GM21381 (cell line): ENCODE data around the gene MYO1E.
A peak's percentile ranks its signal among the peaks of the same experiment; 100 is the strongest.

ENCODE experiments used
- ATAC-seq: cut with Tn5 transposase; IDR thresholded peaks from one replicate; pipeline ENCODE4 v1.9.1; 2021; ENCODE audit warnings: mild to moderate bottlenecking, moderate library complexity; ENCODE audit not compliant: unreplicated experiment

Gene MYO1E

DNA sequence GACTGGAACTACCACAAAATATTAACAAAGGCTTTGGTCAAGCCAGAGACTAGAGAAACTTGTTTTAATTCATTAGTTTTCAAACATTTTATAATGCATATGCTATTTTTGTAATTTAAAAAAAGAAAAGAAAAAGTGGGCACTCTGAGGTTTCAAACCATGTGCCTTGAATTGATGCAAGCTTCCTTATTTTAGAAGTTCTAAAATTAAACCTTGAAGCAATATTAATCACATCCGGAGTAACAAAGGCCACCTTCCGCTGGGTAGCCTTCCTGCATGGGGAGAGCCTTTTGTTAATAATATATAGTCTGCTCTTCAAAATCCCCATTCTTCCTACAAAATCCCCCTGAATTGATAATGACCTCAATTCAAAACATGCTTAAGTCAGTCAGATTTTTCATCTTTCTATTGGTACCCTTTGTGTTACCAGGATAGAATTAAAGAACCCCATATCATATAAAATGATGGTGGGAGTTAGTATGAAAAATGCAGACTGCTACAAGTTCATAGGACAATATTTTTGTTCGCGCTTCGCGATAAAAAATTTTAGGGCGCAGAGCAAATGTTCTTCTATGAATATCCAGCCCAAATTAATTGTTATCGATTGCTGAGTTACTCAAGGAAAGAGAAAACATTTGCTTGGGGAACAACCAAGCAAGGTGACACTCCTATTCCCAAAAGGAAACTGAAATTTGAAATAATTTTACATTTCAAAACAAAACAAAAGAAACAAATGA, 135.4 kb downstream of the MYO1E start:
- ATAC-seq, result peak; percentile 44

DNA sequence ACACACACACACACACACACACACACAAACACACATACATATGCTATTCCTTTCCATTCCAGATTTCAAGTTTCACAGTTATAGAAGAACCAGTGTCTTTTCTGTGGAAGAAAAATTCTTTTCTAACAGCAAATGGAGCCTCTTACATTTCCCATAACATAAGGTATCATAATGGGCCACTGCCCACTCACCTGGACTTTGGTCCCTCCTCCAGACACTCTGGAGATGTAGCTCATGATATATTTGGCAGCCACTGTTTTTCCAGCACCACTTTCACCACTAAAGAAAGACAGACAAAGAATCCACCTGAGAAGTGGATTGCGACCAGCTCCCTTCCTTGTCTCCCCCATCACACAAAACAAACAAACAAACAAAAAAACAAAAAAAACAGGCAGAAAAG, 136.3 kb downstream of the MYO1E start:
- ATAC-seq, result no peak

DNA sequence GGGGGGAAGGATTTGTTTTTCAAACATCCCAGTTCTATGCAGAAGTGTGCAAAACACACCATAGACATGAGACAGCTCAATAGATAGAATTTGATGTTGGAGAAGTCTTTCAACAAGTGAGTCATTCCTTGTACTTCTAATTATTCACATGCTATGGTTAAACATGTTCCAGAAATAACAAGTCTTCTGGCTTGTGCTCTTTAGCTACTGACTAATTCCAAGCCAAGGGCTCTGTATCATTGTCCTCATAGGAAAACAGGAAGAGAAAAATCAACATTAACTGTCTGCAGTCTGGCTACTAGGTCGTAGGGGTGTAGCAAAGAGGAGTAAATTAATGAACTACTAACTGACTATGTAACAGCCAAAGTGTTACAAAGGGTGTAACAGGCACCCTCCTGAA, 140.2 kb downstream of the MYO1E start:
- ATAC-seq, result no peak

DNA sequence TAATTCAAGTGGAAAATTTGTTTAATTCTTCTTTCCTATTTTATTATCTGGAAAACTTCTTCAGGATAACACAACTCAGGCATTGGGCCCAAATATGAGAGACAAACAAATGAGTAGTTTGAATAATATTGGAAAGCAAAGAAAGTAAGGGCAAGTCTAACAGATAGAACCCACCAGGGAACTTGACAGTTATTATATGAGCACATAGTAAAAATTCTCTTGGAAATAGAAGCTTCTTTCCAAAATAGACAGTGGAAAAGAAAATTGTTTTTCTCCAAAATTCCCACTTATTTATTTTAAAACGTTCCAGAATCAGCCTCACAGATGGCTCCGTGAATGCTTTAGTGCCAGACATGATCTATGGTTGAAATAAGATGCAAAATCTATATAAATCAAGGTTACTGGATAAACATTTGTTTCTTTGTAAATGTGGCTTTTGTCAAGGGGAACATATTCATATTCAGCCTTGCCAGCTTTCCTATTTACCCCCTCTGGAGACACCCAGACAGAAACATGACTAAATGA, 142.1 kb downstream of the MYO1E start:
- ATAC-seq, result no peak

DNA sequence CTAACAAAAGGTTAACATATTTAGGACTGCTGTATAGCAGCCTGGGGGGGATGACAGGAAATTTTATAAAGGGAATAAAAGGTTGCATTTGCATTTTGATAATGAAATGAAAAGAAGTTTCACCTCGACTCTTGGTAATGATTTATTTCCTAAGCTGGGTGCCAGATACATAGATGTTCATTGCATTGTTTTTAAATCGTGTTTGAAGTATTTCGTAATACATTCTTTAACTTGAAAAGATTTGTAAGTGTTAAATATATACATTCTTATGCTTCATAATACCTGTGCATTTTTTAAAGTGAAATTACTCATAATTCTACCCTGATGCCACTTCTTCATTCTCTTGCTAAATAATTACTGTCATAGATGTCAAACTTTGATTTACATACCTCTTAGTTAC, 143.2 kb downstream of the MYO1E start:
- ATAC-seq, result no peak

DNA sequence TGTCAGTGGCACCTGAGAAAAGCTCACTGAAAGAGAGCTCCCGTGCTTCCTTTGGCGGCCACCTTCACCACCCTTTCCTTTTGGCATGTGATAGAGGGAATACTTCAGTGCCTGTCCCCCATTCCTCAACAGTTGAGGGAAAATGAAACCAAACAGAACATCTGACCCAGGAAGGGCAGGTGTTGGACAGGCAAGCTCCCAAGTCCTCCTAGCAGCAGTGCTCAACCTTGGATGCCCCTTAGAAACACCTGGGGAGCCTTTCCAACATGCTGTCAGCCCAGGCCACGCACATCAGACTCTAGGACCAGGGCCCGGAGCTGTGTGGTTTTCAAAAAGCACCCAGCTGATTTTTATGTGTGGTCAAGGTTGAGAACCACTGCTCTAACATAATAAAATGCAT, 143.7 kb downstream of the MYO1E start:
- ATAC-seq, result no peak

DNA sequence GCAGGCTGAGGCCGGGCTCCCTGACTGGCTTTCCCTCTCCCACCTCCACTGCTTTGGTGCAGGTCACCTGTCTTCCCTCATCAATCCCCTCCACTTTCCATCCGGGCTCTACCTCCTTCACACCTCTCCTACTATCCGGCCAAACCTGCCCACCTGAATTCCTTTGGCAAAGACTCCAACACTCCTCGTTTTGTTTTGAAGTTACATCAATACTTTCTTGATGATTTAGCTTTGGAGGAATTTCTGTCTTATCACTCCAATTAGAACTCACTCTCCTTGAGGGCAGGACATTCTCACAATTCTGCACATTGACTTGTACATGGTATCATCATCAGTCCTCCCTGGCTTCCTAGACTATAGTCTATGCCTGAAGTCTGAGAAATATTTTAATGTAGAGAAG, 145.7 kb downstream of the MYO1E start:
- ATAC-seq, result no peak

DNA sequence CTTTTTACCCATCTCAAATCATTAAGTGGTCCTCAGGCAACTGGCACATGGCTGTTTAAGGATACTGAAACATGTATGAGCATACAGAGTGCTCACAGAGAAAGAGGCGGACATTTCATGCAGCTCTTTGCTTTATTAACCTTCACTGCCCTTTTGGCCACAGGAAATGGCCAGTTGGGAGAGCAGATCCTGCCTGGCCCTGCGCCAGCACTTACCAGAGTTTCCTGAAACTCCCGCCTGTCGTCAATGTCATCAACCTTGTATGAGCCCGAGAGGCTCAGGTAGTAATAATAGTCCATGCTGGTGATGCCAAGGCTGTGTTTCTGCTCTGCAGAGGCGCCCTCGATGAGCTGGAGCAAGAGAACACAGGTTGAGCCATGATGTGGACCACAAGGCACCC, 148.2 kb downstream of the MYO1E start:
- no peak for ATAC-seq

DNA sequence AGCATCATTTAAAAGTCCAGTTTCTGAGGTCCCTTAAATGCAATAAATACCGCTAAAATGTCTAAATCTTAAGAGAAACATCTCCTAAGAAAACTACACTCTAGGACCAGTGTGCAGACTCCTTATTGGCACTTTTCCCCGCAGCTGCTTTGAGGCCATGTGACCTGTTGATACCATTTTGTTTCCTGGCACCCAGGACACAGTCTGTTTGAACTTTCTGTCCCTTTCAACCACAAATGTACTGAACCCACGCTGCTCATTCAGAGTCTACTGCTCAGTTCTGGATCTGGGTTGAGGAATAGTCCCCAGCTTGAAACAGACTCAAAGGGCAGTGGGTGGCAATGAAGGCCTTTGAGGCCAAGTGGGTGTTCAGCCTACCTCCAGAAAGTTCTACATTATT, 148.9 kb downstream of the MYO1E start:
- no peak for ATAC-seq

DNA sequence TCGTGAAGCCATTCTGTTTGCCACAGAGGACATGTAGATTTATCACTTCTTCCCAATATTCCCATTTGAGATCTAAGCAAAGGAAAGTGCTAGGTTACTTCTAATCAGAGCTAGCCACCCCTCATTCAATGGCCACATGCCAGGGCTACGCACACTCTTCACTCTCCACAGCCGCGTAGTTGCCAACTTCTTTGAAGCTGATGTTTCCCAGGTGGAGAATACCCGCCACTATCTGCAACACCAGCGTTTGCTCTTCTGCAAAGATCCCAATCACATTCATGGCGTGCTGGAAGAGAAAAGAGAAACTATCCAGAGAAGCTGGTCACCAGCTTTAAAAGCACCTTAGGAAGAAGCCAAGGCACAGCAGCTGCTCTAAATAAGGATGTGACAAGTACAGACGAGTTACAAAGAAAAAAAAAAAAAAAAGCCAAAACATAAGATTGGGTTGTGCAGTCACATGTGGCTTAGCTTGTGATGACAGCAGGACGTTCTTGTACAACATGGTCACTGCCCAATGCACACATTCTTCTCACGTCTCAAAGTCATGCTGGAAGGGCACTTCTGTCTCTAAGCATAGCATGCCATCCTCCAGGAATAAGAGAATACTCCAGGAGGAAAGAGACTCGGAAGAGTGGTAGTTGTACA, 149.6 kb downstream of the MYO1E start:
- ATAC-seq, result no peak

DNA sequence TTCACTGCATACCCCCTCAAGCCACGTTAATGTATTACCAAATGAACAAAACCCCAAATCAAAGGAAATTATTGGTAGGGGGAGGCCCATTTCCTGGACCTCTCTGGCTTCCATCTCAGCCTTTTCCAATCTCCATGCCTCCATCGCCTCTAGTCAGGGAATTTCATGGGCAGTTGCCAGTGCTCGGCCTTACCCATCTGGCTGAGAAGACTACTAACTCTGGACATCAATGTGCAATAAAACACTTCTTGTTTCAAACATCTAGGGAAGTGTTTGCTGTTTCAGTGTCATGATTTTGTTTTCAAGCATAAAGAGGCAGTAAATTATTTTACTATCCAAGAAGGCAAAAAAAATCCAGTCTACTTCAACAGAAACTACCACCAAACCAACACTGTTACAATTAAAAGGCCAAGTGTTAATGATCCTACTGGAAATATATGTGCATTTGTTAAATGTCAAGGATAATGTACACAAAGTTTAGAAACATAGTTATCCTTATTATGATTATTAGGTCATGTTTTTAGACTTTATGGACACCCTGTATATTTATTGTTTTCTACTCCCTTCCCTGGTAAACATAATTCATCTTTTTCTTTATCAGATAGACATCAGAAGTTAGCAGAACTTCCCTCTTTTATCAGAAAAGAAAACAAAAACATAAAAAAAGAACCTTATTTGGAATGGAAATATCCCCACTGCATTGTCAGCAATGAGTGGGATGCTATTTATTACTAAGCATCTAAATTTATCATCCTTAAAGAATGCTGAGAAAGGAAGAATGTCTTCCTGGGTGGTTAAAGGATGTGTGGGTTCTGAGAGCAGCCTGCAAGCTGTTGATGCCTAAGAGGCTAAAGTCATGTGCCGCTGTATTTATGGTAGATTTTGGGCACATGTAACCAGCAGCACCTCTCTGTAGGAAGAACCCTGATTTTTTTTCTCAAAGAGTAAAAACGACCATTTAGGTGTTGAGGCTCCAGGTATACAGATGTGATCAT, 150.9 kb downstream of the MYO1E start:
- ATAC-seq, result no peak

DNA sequence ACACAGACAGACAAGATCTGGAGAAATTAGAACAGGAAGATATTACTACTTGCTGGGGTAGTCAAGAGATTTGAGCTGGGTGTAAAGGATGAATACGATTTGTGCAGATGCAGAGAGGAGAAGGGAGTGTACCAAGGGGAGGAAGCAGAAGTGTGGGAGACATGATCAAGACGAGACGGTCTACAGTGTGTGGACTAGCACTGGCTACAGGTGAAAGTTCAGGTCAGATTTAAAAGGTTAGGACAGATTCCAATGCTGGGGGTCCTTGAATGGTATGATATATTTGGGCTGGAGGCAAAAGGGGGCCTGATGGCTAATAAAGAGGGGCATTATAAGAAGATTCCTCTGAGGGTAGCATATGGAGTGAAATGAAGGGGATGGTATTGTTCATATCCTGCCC, 154.0 kb downstream of the MYO1E start:
- ATAC-seq, result no peak

DNA sequence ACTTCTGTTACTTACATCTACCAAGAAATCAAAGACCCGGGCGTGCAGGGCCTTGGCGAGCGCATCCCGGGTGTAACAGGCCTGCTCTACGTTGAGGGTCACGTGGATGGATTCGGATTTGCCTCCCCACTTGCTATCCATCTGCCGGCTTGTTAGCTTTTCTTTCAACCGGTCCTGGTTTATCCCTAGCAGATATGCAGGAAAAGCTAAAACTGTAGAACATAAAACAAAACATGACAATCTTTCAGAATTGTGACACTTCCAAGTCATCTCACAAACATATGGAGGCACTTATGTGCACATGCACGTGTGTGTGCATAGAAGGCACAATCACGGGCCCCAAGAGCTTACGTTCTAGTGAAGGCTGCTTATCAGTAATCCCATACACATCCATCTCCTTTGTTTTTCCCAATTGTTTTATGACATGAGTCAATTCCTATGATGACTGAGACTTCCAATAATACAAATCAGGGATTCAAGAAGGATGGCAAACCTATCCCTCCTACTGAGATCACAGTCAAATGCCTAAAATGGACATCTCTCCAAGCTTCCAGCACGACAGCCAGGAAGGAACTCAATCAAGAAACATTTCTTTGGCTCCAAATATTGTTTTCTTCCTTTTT, 154.7 kb downstream of the MYO1E start:
- no peak for ATAC-seq

DNA sequence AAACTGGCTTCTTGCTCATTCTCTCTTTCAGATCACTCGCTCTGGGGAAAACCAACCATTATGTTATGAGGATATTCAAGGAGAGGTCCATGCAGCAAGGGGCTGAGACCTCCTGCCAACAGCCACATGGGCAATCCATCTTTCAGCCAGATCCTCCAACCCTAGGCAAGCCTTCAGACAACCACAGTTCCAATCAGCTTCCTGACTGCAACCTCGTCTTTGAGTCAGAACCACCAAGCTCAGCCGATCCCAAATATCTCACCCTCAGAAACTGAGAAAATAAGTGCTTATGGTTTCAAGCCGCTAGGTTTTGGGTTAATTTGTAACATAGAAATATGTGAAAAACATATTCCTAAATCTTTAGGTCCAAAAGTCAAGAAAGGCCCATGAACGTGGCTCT, 155.8 kb downstream of the MYO1E start:
- ATAC-seq, result no peak

DNA sequence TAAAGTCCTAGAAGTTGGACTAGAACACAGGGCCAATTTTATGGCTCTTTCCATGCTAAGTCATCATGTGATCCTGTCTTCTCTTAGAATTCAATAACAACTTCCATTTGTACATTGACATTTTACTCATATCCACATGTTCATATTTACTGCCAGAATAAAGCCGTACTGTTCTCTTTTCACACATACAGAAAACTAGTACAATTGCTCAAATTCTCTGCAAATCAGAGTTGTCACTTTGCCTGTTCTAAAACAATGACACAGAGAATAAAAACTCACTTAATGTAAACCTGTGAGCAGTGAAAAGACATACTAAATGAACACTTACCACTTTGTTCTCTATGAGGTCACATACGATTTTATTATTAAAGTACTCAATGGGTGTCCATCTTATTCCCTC, 162.5 kb downstream of the MYO1E start:
- no peak for ATAC-seq

DNA sequence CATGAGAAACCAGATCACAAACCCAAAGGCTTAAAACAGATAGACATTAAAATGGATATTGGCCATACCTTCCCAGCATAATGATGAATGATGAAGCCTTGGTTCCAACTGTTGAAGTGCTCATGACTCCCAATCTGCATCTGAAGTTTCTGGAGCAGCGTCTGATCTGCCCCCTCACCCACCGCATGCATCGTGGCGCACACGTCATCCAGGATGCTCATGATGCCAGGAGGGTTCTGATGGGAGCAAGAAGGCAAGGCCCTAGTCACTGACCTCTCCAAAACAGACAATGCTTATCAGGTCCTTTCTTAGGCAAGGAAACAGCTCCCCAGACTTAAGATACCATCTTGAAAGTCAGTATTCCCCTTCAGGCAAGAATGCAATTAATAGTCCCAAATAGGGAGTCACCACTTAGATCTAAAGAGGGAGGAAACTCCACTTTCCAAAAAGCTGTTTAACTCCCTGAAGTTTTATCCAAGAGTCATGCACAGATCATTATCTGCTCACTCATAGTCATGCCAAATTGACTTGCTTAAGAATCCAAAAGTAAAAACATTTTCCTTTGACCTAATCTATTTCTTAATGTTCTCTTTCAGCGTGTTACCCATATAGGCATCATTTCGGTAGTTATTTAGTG, 163.9 kb downstream of the MYO1E start:
- ATAC-seq, result no peak

DNA sequence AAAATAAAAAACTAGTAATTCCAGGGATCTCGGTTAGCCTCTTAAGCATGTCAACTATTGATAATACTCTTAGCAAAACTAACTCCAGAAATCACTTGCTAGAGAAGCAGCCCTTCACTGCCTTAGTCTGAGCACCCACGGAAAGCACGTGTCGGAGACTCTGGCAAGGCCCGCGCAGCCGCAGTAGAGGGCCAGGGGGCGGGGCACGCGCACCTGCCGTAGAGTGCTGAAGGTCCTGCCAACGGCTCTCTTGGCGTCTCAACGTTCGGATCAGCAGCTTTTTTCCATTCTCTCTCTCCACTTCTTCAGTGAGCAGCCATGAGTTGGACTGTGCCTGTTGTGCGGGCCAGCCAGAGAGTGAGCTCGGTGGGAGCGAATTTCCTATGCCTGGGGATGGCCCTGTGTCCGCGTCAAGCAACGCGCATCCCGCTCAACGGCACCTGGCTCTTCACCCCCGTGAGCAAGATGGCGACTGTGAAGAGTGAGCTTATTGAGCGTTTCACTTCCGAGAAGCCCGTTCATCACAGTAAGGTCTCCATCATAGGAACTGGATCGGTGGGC, 166.0 kb downstream of the MYO1E start, which contains the start of gene LDHAL6B:
TSS of gene LDHAL6B (plus strand) at position 221 of the 561 bp plus-strand sequence. CDS start at position 319, 98 bp downstream.
- no peak for ATAC-seq

DNA sequence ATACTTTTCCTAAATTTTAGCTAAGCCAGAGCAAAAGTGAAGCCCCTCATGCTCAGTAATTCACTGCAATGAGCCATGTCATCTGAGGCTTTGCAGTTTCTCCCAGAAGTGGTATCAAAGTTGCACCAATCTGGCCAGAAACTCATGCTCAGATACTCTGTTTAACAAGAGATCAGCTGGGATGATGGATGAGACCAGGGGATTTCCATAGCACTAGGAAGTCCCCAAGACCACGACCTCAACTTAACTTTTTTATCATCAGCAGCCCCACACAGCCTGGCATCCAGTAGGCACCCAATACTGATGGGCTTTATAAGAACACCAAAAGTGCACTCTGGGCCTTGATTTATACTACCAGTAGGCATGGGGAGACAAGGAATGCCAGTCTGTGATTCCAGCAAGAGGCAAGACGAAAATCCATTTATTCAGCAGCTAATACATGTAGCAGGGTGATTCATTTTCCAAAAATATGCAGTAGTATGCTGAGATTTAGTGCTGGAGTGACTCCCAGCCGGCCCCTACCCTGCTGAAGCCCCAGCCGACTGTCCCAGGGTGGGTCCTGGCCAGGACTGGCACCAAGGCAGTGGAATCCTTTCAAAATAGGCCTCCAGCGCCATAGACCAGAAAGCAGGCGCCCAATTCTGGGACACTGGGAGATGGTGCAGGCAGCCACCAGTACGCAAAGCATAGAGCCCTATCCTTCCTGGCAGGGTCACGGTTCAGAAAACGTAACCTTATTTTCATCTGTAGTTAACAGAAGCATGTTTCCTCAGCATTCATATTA, 166.6 kb downstream of the MYO1E start:
- ATAC-seq, result no peak

DNA sequence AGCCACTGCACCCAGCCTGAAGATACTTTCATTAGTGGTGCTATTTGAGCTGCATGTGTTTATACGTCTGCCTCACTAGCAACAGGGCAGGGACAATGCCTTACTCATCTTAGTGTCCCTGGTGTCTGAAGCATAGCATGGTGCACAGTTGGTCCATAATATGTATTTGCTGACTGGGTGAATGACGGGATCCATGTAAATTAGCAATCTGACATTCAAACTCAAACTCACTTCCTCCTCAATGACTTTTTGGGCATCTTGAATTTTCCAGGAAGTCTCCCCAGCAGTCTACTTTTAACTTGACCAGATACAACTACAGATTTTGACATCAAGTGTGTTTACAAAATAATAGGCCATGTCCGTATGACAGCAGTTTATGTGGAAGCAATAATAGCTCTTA, 169.0 kb downstream of the MYO1E start:
- ATAC-seq, result no peak
